ENCODE measurements around the gene SLC6A8.
"Not testable (repeated sequence)": the region's sequence is repeated elsewhere in the genome, so short reads cannot be mapped to it uniquely, and the experiment has no call there.

Gene SLC6A8

GRCh38 chrX:153671589-153672530 is 15.9 kb upstream of the SLC6A8 start:
- ChIA-PET CTCF (no interaction called here), POLR2A (ENCODE audit: low non-redundant PET) (no interaction called here)
- no peak for TF ChIP-seq CTCF (conservative IDR thresholded peaks at IDR 0.05; ENCODE audit: low read depth)

GRCh38 chrX:153672531-153673427 is 14.9 kb upstream of the SLC6A8 start:
- POLR2A ChIA-PET (ENCODE audit: low non-redundant PET) = no interaction called here
- TF ChIP-seq CTCF (conservative IDR thresholded peaks at IDR 0.05; ENCODE audit: low read depth) = no peak
- DNase-seq (ENCODE audit: low spot score) = no peak
- H3K27ac ChIP-seq = no peak overlapping the region
- CTCF ChIA-PET = no interaction called here

More at GRCh38 chrX:153671589-153672530, 15.9 kb upstream of the SLC6A8 start:
- no peak overlapping the region for H3K27ac ChIP-seq
- DNase-seq (ENCODE audit: low spot score) = no peak

- TF ChIP-seq CTCF (conservative IDR thresholded peaks at IDR 0.05; ENCODE audit: low read depth) = no peak
- ChIA-PET CTCF (no interaction called here), POLR2A (ENCODE audit: low non-redundant PET) (no interaction called here)
- no peak for DNase-seq (ENCODE audit: low spot score)
- no peak within 1 kb of the TSS for H3K27ac ChIP-seq
These were observed 14.1 kb upstream of the SLC6A8 start, which contains the start of gene PNCK for GRCh38 chrX:153673428-153674218. Gene PNCK, minus strand, starts transcription at chrX:153673813. Its CDS starts 737 bp downstream, at chrX:153673076.

GRCh38 chrX:153674219-153674851 is 13.4 kb upstream of the SLC6A8 start:
- ChIA-PET POLR2A (ENCODE audit: low non-redundant PET) (no interaction called here), CTCF (no interaction called here)
- H3K27ac ChIP-seq = no peak overlapping the region
- no peak for DNase-seq (ENCODE audit: low spot score)
- no peak for TF ChIP-seq CTCF (conservative IDR thresholded peaks at IDR 0.05; ENCODE audit: low read depth)

GRCh38 chrX:153681175-153681574 is 6.6 kb upstream of the SLC6A8 start:
- POLR2A ChIA-PET (ENCODE audit: low non-redundant PET) = no interaction called here
- H3K27ac ChIP-seq = no peak overlapping the region
- CTCF ChIA-PET = no interaction called here
- no peak for DNase-seq (ENCODE audit: low spot score)
- TF ChIP-seq CTCF (conservative IDR thresholded peaks at IDR 0.05; ENCODE audit: low read depth) = no peak

GRCh38 chrX:153683486-153683885 is 4.2 kb upstream of the SLC6A8 start:
- DNase-seq (ENCODE audit: low spot score); H3K27ac ChIP-seq; POLR2A ChIA-PET (ENCODE audit: low non-redundant PET): not testable (repeated sequence)
- CTCF ChIA-PET = interaction anchor here (0.6 kb wide), 1 partner anchor 16 kb away, joined by 3 read pairs; no protein-coding TSS in a partner anchor
